GM12892 (cell line): Measurements from ENCODE around the gene SSX2IP.

Experiments
- POLR2A ChIP-seq: IDR thresholded peaks from 2 replicates; pipeline ENCODE4 v1.6.1; 2011; ENCODE audit warnings: low read depth, low read length, control low read depth
- POLR2AphosphoS5 ChIP-seq: IDR thresholded peaks from 2 replicates; pipeline ENCODE4 v1.6.1; 2011; ENCODE audit warnings: low read depth, low read length, control low read depth
- TAF1 ChIP-seq: IDR thresholded peaks from 2 replicates; pipeline ENCODE4 v1.6.1; 2011; ENCODE audit warnings: low read depth, mild to moderate bottlenecking, control low read depth, low read length, borderline replicate concordance

DNA sequence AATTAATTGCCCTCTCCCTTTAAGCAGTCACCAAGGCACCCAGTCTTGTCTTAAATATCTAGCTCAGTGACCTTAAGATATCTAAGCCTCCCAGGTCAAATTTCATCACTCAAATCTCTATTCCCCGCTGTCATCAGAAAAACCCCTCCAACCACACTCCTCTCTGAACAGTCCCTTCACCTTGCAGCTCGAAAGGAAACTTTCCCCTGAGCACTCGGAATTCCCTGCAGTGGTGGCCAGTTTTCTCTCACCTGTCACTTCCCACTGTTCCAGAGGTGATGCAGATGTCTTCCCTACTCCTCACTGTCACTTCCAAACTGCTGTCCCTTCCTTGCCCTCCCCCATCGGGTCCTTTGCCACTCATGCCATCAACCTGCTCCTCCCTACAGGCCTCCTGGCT is 15.3 kb upstream of the SSX2IP start:
- TF ChIP-seq POLR2A, result no peak
- TF ChIP-seq POLR2AphosphoS5, result no peak
- TF ChIP-seq TAF1, result no peak
